Parathyroid adenoma (tissue), 2 donors: ENCODE results near the gene SMG7.

Experiments used
- H2AFZ ChIP-seq: fragments of 300-600 bp; sonication (generic); one replicate; pipeline ENCODE4 v1.7.0; 2017; ENCODE audit warnings: antibody characterized with exemption, mild to moderate bottlenecking
- H3K27ac ChIP-seq: fragments of 300-600 bp; sonication (generic); one replicate; pipeline ENCODE4 v1.7.0; 2017
- H3K27me3 ChIP-seq: fragments of 300-600 bp; sonication (generic); one replicate; pipeline ENCODE4 v1.7.0; 2017; ENCODE audit warnings: low read length; ENCODE audit not compliant: control insufficient read depth, insufficient read depth
- H3K36me3 ChIP-seq: fragments of 300-600 bp; sonication (generic); one replicate; pipeline ENCODE4 v1.7.0; 2017; ENCODE audit warnings: low read length; ENCODE audit not compliant: control insufficient read depth, insufficient read depth
- H3K4me1 ChIP-seq: fragments of 300-600 bp; sonication (generic); one replicate; pipeline ENCODE4 v1.7.0; 2017; ENCODE audit warnings: control low read depth
- H3K4me2 ChIP-seq: fragments of 300-600 bp; sonication (generic); one replicate; pipeline ENCODE4 v1.7.0; 2017; ENCODE audit warnings: low read length
- H3K4me3 ChIP-seq: fragments of 300-600 bp; sonication (generic); one replicate; pipeline ENCODE4 v1.7.0; 2017; ENCODE audit warnings: low read depth, low read length
- H3K79me2 ChIP-seq: fragments of 300-600 bp; sonication (generic); one replicate; pipeline ENCODE4 v1.7.0; 2017; ENCODE audit warnings: control low read depth
- H3K9ac ChIP-seq: fragments of 300-600 bp; sonication (generic); one replicate; pipeline ENCODE4 v1.7.0; 2017; ENCODE audit warnings: mild to moderate bottlenecking
- H3K9me3 ChIP-seq: fragments of 300-600 bp; sonication (generic); one replicate; pipeline ENCODE4 v1.7.0; 2017; ENCODE audit warnings: low read length; ENCODE audit not compliant: control insufficient read depth
- CTCF ChIP-seq: fragments of 300-600 bp; sonication (generic); IDR thresholded peaks from one replicate; pipeline ENCODE4 v1.7.0; 2017; ENCODE audit warnings: antibody characterized with exemption, mild to moderate bottlenecking
- donor health status: primary hyperparathyroidism.

Gene SMG7

GRCh38 chr1:183515002-183515689 is 42.8 kb downstream of the SMG7 start:
- Histone ChIP-seq H3K4me3 (no peak overlapping the region), H3K27me3 (no peaks in the 10 kb centered on the region), H3K4me1 (no peaks in the 10 kb centered on the region), H3K9me3 (no peaks in the 10 kb centered on the region), H3K27ac (no peak overlapping the region), H3K4me2 (no peak overlapping the region), H3K36me3 (no peaks in the 10 kb centered on the region), H3K79me2 (peaks cover 3% of the 10 kb centered on the region), H2AFZ (no peak overlapping the region), H3K9ac (no peak overlapping the region)
- TF ChIP-seq CTCF = no peak

- no peak overlapping the region for H3K27ac ChIP-seq
- no peaks in the 10 kb centered on the region for H3K4me1 ChIP-seq
- no peak overlapping the region for H2AFZ ChIP-seq
- no peaks in the 10 kb centered on the region for H3K27me3 ChIP-seq
- no peak overlapping the region for H3K4me2 ChIP-seq
- H3K9me3 ChIP-seq = no peaks in the 10 kb centered on the region
- no peaks in the 10 kb centered on the region for H3K36me3 ChIP-seq
- no peak overlapping the region for H3K9ac ChIP-seq
- no peak overlapping the region for H3K4me3 ChIP-seq
- no peak for TF ChIP-seq CTCF
- H3K79me2 ChIP-seq = peaks cover 3% of the 10 kb centered on the region
These were observed 44.4 kb downstream of the SMG7 start for GRCh38 chr1:183516725-183517124.

- Histone ChIP-seq H3K9ac (no peak overlapping the region), H3K4me1 (no peaks in the 10 kb centered on the region), H3K4me3 (no peak overlapping the region), H3K4me2 (no peak overlapping the region), H3K36me3 (no peaks in the 10 kb centered on the region), H3K9me3 (no peaks in the 10 kb centered on the region), H3K79me2 (peaks cover 3% of the 10 kb centered on the region), H2AFZ (no peak overlapping the region), H3K27ac (no peak overlapping the region), H3K27me3 (no peaks in the 10 kb centered on the region)
- TF ChIP-seq CTCF = no peak
These were observed 45.1 kb downstream of the SMG7 start for GRCh38 chr1:183517401-183517800.

- Histone ChIP-seq H3K27me3 (no peaks in the 10 kb centered on the region), H3K4me2 (no peak overlapping the region)
These were observed 48.1 kb downstream of the SMG7 start for GRCh38 chr1:183520379-183520778.

More at GRCh38 chr1:183520379-183520778, 48.1 kb downstream of the SMG7 start:
- Histone ChIP-seq H3K36me3 (no peaks in the 10 kb centered on the region), H3K9ac (no peak overlapping the region), H3K4me3 (no peak overlapping the region), H2AFZ (no peak overlapping the region), H3K9me3 (no peaks in the 10 kb centered on the region), H3K79me2 (no peaks in the 10 kb centered on the region), H3K27ac (no peak overlapping the region), H3K4me1 (no peaks in the 10 kb centered on the region)
- TF ChIP-seq CTCF = no peak
